ENCODE measurements around the gene PYROXD2. TPM values are rescaled to one million over a fixed set of nuclear protein-coding genes. Genes with fewer than 3 reads are reported as not detected.

The PYROXD2 gene
- polyA plus RNA-seq (2013, experiment 1 of 2): 16.0 TPM
- polyA plus RNA-seq (2013, experiment 2 of 2): 9.9 TPM

DNA sequence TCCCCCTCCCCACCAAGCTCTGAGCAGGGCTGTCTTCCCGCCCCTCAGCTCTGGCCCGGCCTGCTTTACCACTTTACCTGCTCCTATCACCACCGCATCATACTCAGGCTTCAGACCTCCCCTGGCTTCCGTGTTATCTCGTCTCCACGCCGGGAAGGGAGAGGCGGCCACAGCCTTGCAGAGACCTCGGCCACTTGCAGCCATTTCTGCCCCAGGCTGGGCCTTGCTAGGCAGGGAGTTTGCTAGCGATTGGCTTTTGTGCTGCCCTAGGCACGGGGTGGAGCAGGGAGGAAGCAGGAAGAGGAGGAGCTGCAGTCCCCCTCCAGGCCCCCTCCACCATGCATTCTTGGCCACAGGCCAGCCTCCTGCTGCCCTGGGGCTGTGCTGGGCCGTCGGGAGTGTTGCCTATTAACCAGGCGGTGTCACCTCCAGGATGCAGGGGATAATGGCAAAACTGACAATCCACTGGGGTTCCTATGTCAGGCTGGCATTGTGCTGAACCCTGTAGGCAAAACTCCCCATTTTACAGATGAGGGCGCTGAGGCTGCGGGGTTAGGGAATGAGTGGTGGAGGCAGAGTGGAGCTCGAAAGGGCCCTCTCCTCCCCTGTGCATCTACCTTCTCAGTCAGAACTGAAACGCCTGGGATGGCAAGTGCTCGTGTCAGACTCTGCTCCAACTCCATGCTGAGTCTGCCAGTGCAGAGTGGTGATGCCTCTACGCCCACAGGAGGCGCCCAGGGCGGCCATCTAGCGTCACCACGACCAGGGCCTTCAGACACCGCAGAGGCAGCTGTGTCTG is at the start of gene PYROXD2:
Gene PYROXD2 (minus strand): TSS at position 251 of the 799 bp plus-strand sequence. CDS start 47 bp downstream, at position 204.
- H3K4me1 ChIP-seq (ENCODE audit: control insufficient read depth, insufficient read depth, low read length, poor library complexity, severe bottlenecking): peaks cover 15% of the 10 kb centered on the region
- peak within 1 kb of the TSS; percentile 55 for H3K4me3 ChIP-seq (ENCODE audit: extremely low read depth, insufficient read depth, low read length, poor library complexity, severe bottlenecking)
- H3K36me3 ChIP-seq (ENCODE audit: control insufficient read depth, insufficient read depth, low read length): peaks cover 10% of the 10 kb centered on the region
- H3K9me3 ChIP-seq (ENCODE audit: control insufficient read depth, low read length): no peaks in the 10 kb centered on the region
- 41 to 47% methylated on average over 10 to 23 of the region's 25 CpGs for WGBS, 2 experiments (ENCODE audit: insufficient coverage in 2 of 2)
- peak within 1 kb of the TSS; percentile 78 for H3K27ac ChIP-seq (ENCODE audit: low read depth, low read length, severe bottlenecking)

DNA sequence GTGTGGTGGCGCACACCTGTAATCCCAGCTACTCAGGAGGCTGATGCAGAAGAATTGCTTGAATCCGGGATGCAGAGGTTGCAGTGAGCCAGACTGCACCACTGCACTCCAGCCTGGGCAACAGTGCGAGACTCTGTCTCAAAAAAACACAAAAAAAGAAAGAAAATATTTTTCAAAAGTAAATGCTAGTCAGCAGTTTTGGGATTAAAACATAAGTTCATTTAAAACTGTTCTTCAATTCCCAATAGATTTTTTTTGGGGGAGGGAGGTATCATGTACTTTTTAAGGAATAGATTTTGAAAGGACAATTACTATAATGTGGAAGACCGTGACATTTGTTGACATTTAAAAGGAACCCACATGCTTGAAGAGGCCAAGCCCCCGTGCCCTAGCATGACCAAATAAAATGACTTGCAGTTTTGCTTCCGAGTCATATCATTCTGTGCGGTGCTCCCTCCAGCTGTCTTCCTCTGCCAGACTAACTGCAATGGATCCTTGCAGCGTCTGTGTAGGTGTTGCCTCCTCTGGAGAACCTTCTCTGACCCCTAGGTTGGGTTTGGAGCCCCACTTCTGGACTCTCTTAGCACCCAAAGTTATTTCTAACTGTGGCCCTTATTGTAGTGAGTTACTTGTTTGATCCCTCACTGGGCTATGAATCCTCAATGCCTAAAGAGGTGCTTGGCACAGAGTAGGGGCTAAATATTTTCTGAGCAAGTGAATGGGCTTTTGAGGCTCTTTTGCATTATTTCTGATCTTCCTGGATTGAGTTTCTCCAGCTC is 49.2 kb upstream of the PYROXD2 start:
- Histone ChIP-seq H3K27ac (ENCODE audit: low read depth, low read length, severe bottlenecking) (no peak overlapping the region), H3K9me3 (ENCODE audit: control insufficient read depth, low read length) (no peaks in the 10 kb centered on the region), H3K4me3 (ENCODE audit: extremely low read depth, insufficient read depth, low read length, poor library complexity, severe bottlenecking) (no peak overlapping the region), H3K4me1 (ENCODE audit: control insufficient read depth, insufficient read depth, low read length, poor library complexity, severe bottlenecking) (peaks cover 14% of the 10 kb centered on the region), H3K36me3 (ENCODE audit: control insufficient read depth, insufficient read depth, low read length) (no peaks in the 10 kb centered on the region)
- 91 to 93% methylated on average over 6 to 7 of the region's 8 CpGs for WGBS, 2 experiments (ENCODE audit: insufficient coverage in 2 of 2)

GRCh38 chr10:98463016-98463415 is 48.0 kb upstream of the PYROXD2 start:
- no peak overlapping the region for H3K4me3 ChIP-seq (ENCODE audit: extremely low read depth, insufficient read depth, low read length, poor library complexity, severe bottlenecking)
- H3K36me3 ChIP-seq (ENCODE audit: control insufficient read depth, insufficient read depth, low read length): no peaks in the 10 kb centered on the region
- H3K9me3 ChIP-seq (ENCODE audit: control insufficient read depth, low read length): no peaks in the 10 kb centered on the region
- WGBS, 2 experiments (ENCODE audit: insufficient coverage in 2 of 2): 86 to 89% methylated on average over 1 to 2 of the region's 6 CpGs
- H3K27ac ChIP-seq (ENCODE audit: low read depth, low read length, severe bottlenecking): no peak overlapping the region
- H3K4me1 ChIP-seq (ENCODE audit: control insufficient read depth, insufficient read depth, low read length, poor library complexity, severe bottlenecking): peaks cover 14% of the 10 kb centered on the region

- Histone ChIP-seq H3K36me3 (ENCODE audit: control insufficient read depth, insufficient read depth, low read length) (no peaks in the 10 kb centered on the region), H3K4me3 (ENCODE audit: extremely low read depth, insufficient read depth, low read length, poor library complexity, severe bottlenecking) (no peak overlapping the region), H3K27ac (ENCODE audit: low read depth, low read length, severe bottlenecking) (peak overlapping the region; percentile 95), H3K9me3 (ENCODE audit: control insufficient read depth, low read length) (no peaks in the 10 kb centered on the region), H3K4me1 (ENCODE audit: control insufficient read depth, insufficient read depth, low read length, poor library complexity, severe bottlenecking) (peaks cover 7% of the 10 kb centered on the region)
- 76 to 100% methylated on average over 1 to 2 of the region's 3 CpGs for WGBS, 2 experiments (ENCODE audit: insufficient coverage in 2 of 2)
Observed at GRCh38 chr10:98461500-98461842, 46.5 kb upstream of the PYROXD2 start.

DNA sequence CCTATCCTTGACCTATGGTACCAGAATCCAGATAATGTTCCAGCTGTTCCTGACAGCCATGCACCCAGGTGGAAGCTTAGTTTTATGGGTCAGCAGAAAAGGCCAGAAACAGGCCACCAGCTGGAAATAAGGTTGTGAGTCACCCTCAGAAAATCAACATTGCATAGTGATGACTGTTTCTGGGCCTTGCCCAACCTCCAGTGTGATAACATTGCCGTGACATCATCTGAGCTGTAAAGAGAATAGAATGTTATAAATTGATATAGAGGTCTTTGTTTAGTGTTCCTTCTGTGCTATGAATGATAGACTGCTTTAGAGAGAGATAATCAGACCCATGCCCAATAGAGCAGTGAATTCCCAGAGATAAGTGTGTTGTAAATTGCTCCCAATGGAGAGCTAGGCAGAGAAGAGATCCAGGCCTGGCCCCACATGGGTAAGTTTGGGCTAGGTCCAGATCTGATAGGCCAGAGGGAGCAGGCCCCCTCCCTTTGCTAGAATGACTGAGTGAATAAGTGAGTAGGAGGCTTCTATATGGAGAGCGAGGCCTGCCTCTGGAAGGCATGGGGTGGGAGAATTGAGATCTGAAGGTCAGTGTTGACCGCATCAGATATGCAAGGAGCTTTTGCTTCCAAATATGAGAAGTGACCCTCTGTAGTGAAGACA is 46.0 kb upstream of the PYROXD2 start:
- Histone ChIP-seq H3K36me3 (ENCODE audit: control insufficient read depth, insufficient read depth, low read length) (no peaks in the 10 kb centered on the region), H3K4me3 (ENCODE audit: extremely low read depth, insufficient read depth, low read length, poor library complexity, severe bottlenecking) (no peak overlapping the region), H3K27ac (ENCODE audit: low read depth, low read length, severe bottlenecking) (peak overlapping the region; percentile 95), H3K9me3 (ENCODE audit: control insufficient read depth, low read length) (no peaks in the 10 kb centered on the region), H3K4me1 (ENCODE audit: control insufficient read depth, insufficient read depth, low read length, poor library complexity, severe bottlenecking) (peaks cover 7% of the 10 kb centered on the region)
- WGBS, 2 experiments (ENCODE audit: insufficient coverage in 2 of 2): 80 to 94% methylated on average over 2 to 3 of the region's 3 CpGs

GRCh38 chr10:98458809-98459784 is 44.1 kb upstream of the PYROXD2 start:
- Histone ChIP-seq H3K36me3 (ENCODE audit: control insufficient read depth, insufficient read depth, low read length) (no peaks in the 10 kb centered on the region), H3K4me3 (ENCODE audit: extremely low read depth, insufficient read depth, low read length, poor library complexity, severe bottlenecking) (no peak overlapping the region), H3K27ac (ENCODE audit: low read depth, low read length, severe bottlenecking) (no peak overlapping the region), H3K9me3 (ENCODE audit: control insufficient read depth, low read length) (no peaks in the 10 kb centered on the region), H3K4me1 (ENCODE audit: control insufficient read depth, insufficient read depth, low read length, poor library complexity, severe bottlenecking) (peaks cover 7% of the 10 kb centered on the region)
- 90 to 92% methylated on average over 11 of the region's 15 CpGs for WGBS, 2 experiments (ENCODE audit: insufficient coverage in 2 of 2)

- no peak overlapping the region for H3K4me3 ChIP-seq (ENCODE audit: extremely low read depth, insufficient read depth, low read length, poor library complexity, severe bottlenecking)
- no peaks in the 10 kb centered on the region for H3K9me3 ChIP-seq (ENCODE audit: control insufficient read depth, low read length)
- no peaks in the 10 kb centered on the region for H3K36me3 ChIP-seq (ENCODE audit: control insufficient read depth, insufficient read depth, low read length)
- 70 to 73% methylated on average over 7 to 8 of the region's 8 CpGs for WGBS, 2 experiments (ENCODE audit: insufficient coverage in 2 of 2)
- no peak overlapping the region for H3K27ac ChIP-seq (ENCODE audit: low read depth, low read length, severe bottlenecking)
- peaks cover 7% of the 10 kb centered on the region for H3K4me1 ChIP-seq (ENCODE audit: control insufficient read depth, insufficient read depth, low read length, poor library complexity, severe bottlenecking)
Observed at GRCh38 chr10:98457721-98458120, 42.7 kb upstream of the PYROXD2 start.

DNA sequence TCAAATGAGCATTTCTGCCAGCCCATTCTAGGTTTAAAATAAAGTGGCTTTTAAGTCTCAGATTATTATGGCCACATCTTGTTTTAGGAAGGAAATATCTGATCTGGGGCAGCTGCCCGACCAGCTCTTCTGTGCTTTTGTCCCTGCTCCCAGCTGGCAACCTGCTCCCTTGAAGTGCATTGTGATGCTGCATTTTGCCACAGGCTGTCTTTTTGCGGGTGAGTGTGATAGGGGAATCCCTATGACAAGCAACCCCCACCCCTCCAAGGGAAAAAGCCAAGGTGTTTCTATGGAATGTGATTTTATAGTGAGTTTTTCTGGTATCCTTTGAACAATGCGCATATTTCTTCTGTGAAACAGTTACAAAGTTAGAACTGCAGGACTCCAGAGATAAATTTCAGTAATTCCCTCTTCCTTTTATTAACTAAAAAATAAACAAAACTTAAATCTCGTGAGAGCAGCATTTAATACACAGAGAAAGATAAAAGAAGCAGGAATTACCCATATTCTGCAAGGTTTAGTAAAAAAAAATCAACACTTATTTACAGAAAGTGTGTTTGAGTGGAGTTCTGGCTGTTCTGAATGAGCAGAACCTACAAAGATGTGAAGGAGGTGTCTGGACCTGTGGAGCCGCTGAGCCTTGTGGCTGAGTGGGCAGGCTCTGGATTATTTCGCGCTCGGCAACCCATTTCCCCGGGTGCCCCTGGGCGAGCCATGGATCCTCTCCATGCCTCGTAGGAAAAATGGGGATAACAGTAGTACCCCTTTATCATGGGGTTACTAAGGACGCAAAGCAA is 41.9 kb upstream of the PYROXD2 start:
- Histone ChIP-seq H3K4me1 (ENCODE audit: control insufficient read depth, insufficient read depth, low read length, poor library complexity, severe bottlenecking) (peaks cover 7% of the 10 kb centered on the region), H3K9me3 (ENCODE audit: control insufficient read depth, low read length) (no peaks in the 10 kb centered on the region), H3K4me3 (ENCODE audit: extremely low read depth, insufficient read depth, low read length, poor library complexity, severe bottlenecking) (no peak overlapping the region), H3K36me3 (ENCODE audit: control insufficient read depth, insufficient read depth, low read length) (no peaks in the 10 kb centered on the region), H3K27ac (ENCODE audit: low read depth, low read length, severe bottlenecking) (no peak overlapping the region)
- 90 to 97% methylated on average over 7 to 9 of the region's 12 CpGs for WGBS, 2 experiments (ENCODE audit: insufficient coverage in 2 of 2)

DNA sequence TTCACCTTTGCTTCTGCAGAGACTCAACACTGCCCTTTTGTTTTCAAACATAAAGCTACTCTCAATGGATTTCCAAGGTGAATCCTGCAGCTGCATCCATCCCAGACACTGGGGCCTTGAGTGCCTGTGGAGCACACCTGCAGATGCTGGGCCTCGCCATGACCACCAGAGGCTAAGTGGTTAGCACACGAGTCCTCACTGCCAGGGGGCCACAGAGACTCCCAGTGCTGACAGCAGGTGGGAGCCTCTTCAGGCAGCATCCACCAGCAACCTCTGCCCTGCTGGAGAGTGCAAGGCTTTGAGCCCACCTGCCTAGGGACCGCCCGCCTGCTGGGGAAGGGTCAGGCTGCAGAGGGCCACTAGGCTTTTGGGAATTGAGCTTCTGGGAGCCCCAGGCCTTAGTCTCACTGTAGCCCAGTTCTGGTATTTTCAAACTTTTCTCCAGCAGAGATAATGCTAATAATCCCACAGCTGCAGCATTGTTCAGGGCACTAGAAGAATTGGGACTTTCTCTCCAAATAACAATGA is 41.1 kb upstream of the PYROXD2 start:
- Histone ChIP-seq H3K9me3 (ENCODE audit: control insufficient read depth, low read length) (no peaks in the 10 kb centered on the region), H3K4me3 (ENCODE audit: extremely low read depth, insufficient read depth, low read length, poor library complexity, severe bottlenecking) (no peak overlapping the region), H3K4me1 (ENCODE audit: control insufficient read depth, insufficient read depth, low read length, poor library complexity, severe bottlenecking) (peaks cover 7% of the 10 kb centered on the region), H3K27ac (ENCODE audit: low read depth, low read length, severe bottlenecking) (no peak overlapping the region), H3K36me3 (ENCODE audit: control insufficient read depth, insufficient read depth, low read length) (no peaks in the 10 kb centered on the region)
- WGBS, 2 experiments (ENCODE audit: insufficient coverage in 2 of 2): 87 to 97% methylated on average over 3 to 4 of the region's 4 CpGs
